Left renal pelvis (tissue), 4 donors: Measurements from ENCODE around the gene WWC1. TPM values are rescaled to one million over a fixed set of nuclear protein-coding genes. Genes with fewer than 3 reads are reported as not detected.
"Not testable (repeated sequence)": the region's sequence is repeated elsewhere in the genome, so short reads cannot be mapped to it uniquely, and the experiment has no call there.

Source experiments
- DNase-seq, 4 donors: peaks; one replicate each; pipeline ENCODE4 v3.0.0-alpha.2; 2013; ENCODE audit warnings: low read depth in 4 of 4, low spot score in 3 of 4
- polyA plus RNA-seq, 4 donors: library from polyadenylated mRNA; unstranded; fragments of 120-200 nt; gene quantifications; one replicate each; pipeline ENCODE4 v1.2.1, GENCODE V29; 2013; ENCODE audit not compliant: insufficient read length in 4 of 4

Gene WWC1
- polyA plus RNA-seq, 4 donors = 7.6 to 97.0 (median 78.8) TPM

DNA sequence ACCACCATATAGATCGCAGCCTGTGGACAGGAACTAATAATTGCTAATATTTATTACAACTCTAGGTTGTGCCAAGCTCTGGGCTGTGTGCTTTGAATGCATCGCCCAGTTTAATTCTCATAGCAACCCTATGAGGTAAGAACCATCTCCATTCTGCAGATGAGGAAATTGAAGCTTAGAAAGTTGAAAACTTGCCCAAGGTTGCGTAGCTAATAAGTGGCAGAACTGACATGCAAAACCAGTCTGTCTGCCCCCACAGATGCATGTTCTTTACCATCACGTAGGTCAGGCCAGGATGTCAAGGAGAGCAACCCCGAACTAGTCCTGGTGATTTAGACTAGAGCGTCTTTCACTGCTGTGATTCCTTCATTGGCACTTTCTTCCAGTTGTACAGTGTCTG lies 15.6 kb downstream of the WWC1 start:
- no peak for DNase-seq

DNA sequence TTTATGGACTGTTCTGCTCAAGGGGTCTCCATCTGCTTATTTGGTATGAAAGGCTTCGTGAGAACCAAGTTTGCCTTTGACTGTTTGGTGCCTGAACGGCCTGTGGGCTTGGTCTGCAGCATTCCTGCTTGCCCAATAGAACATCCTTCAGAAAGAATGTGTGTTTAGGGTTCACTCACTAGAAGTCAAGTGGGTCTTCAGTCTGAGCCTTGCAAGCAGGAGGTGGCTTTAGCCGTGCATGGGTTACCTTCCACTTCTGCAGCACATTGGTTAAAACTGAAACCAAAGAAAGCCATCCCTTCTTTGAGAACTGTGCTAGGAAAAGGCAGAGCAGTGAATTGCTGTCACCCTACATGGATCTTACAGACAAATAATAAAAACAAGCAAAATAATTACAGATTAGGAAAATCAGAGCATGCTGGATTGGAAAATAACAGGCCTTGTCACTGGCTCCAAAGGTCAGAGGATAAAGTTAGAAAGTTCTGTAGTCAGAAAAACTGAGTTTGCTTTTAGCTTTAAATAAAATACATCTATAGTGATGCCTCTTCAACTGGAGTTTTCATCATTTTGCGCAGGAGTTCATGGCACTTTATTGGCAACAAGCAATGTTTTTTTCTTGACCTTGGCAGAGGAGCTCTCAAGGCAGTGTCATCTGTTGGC lies 16.6 kb downstream of the WWC1 start:
- no peak for DNase-seq

DNA sequence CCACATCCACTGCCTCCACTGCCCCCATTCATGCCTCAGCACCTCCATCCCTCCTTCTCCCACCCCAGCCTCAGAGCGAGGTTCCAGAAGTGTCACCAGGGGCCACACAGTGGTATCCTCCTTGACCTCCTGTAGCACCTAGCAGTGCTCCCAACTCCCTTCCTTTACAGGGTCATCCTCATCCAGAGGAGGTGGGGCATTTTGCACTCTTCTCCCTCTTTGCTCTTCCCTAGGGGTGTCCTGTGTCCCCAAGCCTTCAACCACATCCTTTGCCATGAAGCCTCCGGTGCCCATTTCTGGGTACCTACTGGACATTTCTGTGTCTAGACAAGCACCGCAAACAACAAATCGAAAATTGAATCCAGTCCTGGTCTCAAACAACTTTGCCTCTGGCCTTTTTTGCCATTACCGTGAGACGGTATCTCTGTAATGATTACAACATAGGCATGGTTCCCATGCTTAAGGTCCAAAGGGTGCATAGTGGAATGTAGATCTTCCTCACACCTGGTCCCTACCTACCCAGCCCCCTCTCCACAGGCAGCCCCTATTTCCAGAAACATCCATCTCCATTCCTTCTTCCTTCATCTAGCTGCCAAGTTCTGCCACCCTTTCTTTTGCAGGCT lies 17.6 kb downstream of the WWC1 start:
- DNase-seq = no peak

DNA sequence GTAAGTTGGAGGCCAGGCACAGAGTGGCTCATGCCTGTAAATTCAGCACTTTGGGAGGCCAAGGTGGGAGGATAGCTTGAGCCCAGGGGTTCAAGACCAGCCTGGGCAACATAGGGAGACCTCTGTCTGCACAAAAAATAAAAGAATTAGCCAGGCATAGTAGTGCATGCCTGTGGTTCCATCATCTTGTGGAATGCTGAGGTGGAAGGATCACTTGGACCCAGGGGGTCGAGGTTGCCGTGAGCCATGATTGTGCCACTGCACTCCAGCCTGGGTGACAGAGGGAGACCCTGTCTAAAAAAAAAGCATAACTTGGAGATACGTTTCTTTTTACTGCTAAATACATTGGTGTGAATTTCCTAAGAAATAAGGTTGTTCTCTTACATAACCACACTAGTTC lies 19.1 kb downstream of the WWC1 start:
- DNase-seq = not testable (repeated sequence)

DNA sequence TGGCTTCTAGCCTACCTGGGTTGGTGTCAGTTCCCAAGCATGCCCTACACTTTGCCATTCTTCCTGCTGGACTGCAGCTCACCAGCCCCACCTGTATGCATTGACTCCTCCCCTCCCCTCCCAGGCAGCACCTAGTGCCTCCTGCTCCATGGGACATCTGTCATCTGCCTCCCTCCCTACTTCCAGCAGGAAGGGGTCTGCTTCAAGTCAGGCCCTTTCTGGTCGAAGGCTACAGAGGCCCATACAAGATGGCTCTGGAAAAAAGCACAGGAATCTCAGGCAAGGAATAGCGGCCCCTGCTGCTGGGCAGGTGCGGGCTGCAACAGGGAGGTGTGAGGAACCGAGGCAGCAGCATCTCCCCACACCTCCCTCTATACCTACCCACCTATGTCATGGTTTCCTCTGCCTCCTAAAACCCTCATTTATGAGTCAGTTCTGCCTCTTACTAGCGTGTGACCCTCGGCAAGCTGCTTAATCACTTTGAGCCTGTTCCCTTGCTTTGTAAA lies 19.7 kb downstream of the WWC1 start:
- no peak for DNase-seq

DNA sequence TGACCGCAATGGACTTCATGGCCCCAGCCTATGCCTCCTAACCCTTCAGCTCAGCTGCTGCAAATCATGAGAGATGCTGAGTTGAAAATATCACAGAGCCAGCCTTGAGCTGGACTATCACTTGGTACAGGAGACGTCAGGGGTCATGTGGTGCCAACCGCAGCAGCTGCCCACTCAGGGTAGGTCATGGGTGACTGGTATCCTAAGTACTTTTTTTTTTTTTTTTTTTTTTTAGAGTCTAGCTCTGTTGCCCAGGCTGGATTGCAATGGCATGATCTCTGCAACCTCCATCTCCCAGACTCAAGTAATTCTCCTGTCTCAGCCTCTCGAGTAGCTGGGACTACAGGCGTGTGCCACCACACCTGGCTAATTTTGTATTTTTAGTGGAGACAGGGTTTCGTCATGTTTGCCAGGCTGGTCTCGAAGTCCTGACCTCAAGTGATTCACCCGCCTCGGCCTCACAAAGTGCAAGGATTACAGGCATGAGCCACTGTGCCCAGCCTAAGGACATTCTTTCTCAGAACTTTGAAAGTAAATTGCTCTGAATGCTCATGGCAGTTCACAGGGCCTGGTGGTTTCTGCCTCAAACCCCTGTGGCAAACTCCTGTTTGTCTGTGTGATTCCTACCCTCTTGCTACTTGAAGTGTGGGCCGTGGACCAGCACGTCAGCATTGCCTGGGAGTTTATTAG lies 21.3 kb downstream of the WWC1 start:
- no peak for DNase-seq

DNA sequence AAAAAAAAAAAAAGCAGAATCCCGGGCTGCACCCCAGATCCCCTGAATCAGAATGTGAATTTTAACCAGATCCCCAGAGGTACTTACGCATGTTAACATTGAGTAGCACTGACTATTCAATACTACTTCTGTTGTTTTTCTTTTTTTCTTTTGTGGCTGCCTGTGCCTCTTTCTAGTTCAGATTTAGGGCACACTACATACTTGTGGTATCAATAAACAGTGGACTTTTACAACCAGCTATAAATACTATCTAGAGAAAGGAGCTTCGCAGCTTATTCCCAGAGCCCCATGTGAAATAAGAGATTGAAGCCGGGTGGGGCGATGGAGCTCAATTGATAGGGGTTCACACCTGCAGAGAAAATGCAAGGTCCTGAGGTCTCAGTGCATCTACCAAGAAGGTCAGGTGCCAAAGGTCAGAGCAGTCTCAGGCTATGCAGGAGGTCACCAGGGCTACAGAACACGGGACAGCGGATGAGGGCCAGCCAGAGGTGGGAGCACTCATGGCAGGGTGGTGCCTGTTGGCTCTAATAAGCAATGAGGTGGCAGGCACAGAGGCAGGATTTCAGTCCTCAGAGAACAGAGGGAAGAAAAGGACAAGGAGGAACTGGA lies 22.3 kb downstream of the WWC1 start:
- no peak for DNase-seq

- DNase-seq = no peak
Measured at GRCh38 chr5:168314735-168315411, 23.4 kb downstream of the WWC1 start.

DNA sequence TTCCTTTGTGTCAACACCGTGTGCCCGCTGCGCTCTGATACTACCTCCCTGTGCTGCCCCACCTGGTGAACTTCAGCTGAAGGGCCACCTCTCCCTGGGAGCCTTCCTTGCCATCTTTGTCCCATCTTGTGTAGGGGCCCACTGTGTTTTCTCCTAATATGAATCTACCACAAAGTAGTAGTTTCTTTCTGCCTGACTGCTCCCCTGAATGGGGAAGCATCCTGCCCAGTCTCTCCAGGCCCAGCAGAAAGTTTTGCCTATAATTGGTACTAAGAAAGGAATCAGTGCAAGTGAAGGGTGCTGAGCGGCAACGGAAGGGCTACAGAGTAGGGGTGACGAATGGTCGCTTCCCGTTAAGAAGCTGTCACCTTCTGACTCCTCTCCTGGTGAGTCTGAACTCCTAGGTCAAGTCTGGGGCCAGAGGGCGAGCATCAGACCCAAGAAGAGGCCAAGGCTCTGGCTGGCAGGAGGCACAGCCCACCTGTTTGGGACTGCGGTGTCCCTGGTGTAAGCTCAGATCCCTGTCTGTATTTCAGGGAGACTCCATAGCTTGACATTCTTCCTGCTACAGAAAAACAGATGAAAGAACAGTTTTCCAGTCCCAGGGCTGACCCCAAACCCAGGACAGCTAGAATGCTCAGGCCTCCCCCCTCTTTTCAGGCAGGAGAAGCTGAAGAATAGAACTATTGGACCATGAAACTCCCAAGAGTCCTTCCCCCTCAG lies 24.1 kb downstream of the WWC1 start:
- no peak for DNase-seq

GRCh38 chr5:168316139-168316578 lies 24.7 kb downstream of the WWC1 start:
- DNase-seq = no peak

DNA sequence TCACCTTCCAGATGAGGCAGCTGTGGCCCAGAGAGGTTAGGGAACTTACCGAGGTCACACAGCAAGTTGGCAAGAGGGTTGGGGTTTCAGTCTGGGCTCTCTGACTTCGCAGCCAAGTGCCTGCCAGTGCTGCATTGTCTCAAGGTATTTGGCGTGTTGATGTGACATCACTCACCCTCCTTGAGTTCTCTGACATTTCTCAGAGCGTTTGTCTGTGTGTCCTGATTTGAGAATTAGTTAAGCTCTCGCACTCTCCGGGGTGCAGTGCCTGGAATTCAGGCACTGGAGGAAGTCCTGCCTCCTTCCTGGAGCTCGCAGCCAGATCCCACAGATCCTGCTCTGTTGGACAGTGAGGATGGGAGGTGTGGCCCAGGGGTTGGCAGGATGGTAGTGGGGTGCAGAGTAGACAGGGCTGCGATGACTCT lies 25.7 kb downstream of the WWC1 start:
- DNase-seq = no peak

- peak in 2 of 4 donors; percentile 21 to 64 for DNase-seq
Measured at GRCh38 chr5:168317521-168318147, 26.2 kb downstream of the WWC1 start.

- DNase-seq = no peak
Measured at GRCh38 chr5:168318240-168318639, 26.8 kb downstream of the WWC1 start.

GRCh38 chr5:168319774-168320173 lies 28.3 kb downstream of the WWC1 start:
- no peak for DNase-seq

DNA sequence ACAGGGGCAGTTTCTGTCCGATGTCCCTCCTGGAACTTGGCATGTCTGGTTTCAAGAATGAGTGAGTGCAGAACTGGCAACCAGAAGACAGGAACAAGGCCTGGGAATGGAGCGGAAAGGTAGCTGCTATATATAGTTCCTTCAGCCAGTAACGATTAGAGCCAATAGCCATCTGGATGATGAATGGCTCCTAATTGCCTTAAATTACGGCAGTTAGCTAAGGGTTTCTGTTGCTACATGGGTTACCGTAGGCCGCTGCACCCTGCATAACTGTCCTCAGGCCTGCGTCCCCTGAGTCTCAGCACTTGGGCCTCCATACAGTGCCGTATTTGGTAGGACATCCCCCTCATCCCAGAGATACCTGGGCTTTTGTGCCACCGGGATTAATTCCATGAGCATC lies 29.4 kb downstream of the WWC1 start:
- no peak for DNase-seq

DNA sequence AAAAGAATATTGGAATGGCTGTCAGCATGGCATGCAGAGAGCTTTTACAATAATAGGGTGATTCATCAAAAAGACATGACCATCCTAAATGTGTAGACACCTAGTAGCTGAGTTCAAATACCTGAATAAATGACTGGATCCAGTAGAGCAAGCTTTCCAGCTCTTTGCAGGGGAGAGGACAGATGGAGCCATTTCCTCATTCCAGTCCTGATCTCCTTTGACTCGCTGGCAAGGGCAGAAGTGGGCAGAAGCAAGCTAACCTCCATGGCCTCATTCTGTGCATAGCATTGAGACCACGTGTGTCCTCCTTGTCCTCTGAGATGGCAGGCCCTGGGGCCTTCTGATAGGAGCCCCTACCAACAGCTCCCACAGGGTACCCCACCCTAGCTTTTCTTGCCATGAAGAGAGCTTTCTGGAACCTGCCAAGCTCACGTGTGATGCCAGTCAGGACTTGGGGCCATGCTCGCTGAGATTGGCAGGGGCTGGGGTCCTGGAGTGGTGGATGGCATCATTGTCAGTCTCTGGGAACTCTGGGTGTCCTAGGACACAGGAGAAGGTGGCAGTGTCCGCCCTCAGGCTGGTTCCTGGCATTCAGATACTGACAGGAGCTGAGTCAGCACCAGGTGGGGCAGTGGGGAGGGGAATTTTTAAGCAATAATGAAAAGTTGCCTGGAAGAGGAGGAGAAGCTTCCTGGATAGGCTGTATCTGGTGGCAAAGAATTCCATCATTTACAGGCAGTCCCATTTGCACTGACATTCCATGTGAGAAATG lies 33.6 kb downstream of the WWC1 start:
- no peak for DNase-seq

DNA sequence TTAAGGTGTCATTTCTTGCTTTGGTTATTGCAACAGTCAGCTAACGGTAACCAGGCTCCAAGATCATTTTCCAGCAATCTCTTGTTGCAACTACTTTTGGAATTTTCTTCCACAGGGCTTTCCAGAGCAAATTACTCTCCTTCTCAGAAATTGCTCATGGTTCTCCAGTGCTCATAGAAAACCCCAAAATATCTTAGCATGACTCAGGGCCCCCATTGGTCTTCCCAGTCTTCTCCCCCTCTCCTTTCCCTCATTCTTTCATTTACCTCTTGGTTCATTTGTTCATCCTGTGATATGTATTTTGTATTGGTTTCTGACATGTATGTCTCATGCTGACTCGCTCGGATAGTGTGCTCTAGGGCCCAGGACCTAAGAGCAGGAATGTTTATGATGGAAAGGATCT lies 35.6 kb downstream of the WWC1 start:
- no peak for DNase-seq

- DNase-seq = no peak
Measured at GRCh38 chr5:168327451-168327850, 36.0 kb downstream of the WWC1 start.

GRCh38 chr5:168327994-168328393 lies 36.5 kb downstream of the WWC1 start:
- no peak for DNase-seq
